HCT116 (cell line): ENCODE data around the gene FBXL7.

ENCODE experiments used
- EZH2 ChIP-seq: fragments of 200-600 bp; sonication (generic); IDR thresholded peaks from 2 replicates; pipeline ENCODE4 v1.6.1; 2017; ENCODE audit warnings: antibody characterized with exemption, mixed run types
- EZH2phosphoT487 ChIP-seq: fragments of 200-600 bp; IDR thresholded peaks from 2 replicates; pipeline ENCODE4 v1.6.1; 2018; ENCODE audit warnings: antibody characterized with exemption, borderline replicate concordance
- POLR2A ChIP-seq: IDR thresholded peaks from 2 replicates; pipeline ENCODE4 v1.7.0; 2011; ENCODE audit warnings: borderline replicate concordance; ENCODE audit not compliant: insufficient read depth, insufficient read length; ENCODE audit errors: extremely low read depth
- POLR2AphosphoS5 ChIP-seq: IDR thresholded peaks from 2 replicates; pipeline ENCODE4 v1.6.1; 2011; ENCODE audit warnings: mild to moderate bottlenecking, low read depth, low read length, moderate library complexity
- TF ChIP-seq, protein P1 (sequence below), 3 experiments: fragments of 200-600 bp in 1 of 3; sonication (generic) in 1 of 3; IDR thresholded peaks in 2 of 3; conservative IDR thresholded peaks in 1 of 3; 2 replicates each; pipeline ENCODE4 v1.5.1; 2012 to 2017; ENCODE audit warnings: low read depth in 2 of 3, low read length in 2 of 3, antibody characterized with exemption in 1 of 3, borderline replicate concordance in 1 of 3, control low read depth in 1 of 3, mild to moderate bottlenecking in 1 of 3, mixed read lengths in 1 of 3, mixed run types in 1 of 3, moderate library complexity in 1 of 3; ENCODE audit not compliant: insufficient read depth in 1 of 3

GRCh38 chr5:15887093-15887492, 387.1 kb downstream of the FBXL7 start:
- TF ChIP-seq, protein P1, sequence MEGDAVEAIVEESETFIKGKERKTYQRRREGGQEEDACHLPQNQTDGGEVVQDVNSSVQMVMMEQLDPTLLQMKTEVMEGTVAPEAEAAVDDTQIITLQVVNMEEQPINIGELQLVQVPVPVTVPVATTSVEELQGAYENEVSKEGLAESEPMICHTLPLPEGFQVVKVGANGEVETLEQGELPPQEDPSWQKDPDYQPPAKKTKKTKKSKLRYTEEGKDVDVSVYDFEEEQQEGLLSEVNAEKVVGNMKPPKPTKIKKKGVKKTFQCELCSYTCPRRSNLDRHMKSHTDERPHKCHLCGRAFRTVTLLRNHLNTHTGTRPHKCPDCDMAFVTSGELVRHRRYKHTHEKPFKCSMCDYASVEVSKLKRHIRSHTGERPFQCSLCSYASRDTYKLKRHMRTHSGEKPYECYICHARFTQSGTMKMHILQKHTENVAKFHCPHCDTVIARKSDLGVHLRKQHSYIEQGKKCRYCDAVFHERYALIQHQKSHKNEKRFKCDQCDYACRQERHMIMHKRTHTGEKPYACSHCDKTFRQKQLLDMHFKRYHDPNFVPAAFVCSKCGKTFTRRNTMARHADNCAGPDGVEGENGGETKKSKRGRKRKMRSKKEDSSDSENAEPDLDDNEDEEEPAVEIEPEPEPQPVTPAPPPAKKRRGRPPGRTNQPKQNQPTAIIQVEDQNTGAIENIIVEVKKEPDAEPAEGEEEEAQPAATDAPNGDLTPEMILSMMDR (IDR thresholded peaks at IDR 0.05 in 2 of 3, conservative IDR thresholded peaks at IDR 0.05 in 1 of 3; ENCODE audit: borderline replicate concordance in 1 of 3, insufficient read depth in 1 of 3, low read depth in 2 of 3, low read length in 2 of 3), result no peak
- TF ChIP-seq POLR2AphosphoS5, result no peak
- TF ChIP-seq EZH2phosphoT487, result no peak
- TF ChIP-seq POLR2A, result no peak
- TF ChIP-seq EZH2, result no peak
